SK-N-SH (cell line): Measurements from ENCODE around the gene EID3. TPM values are rescaled to one million over a fixed set of nuclear protein-coding genes. Genes with fewer than 3 reads are reported as not detected.

Source experiments
- CTCF ChIA-PET: fragments of 300-600, 350-600 bp; formaldehyde crosslinking; extraction: SDS; loops from one replicate; lab custom pipeline; 2021; lab: Yijun Ruan, JAX
- POLR2A ChIA-PET: fragments of 350-600 bp; sonication (Branson Sonifier 250); formaldehyde crosslinking; extraction: SDS; loops from one replicate; lab custom pipeline; 2020; ENCODE audit warnings: antibody characterized with exemption, inconsistent platforms; lab: Yijun Ruan, JAX
- DNase-seq: peaks from one replicate; pipeline ENCODE4 v3.0.0; 2012
- H2AFZ ChIP-seq: fragments of 200-600 bp; sonication (generic); 2 replicates; pipeline ENCODE4 v1.8.1; 2016; ENCODE audit warnings: antibody characterized with exemption, mild to moderate bottlenecking, low read depth
- H3F3A ChIP-seq: fragments of 200-600 bp; sonication (generic); replicated peaks from 2 replicates; pipeline ENCODE3; 2016; ENCODE audit warnings: antibody characterized with exemption, mild to moderate bottlenecking; ENCODE audit not compliant: insufficient read depth
- H3K27ac ChIP-seq, 2 experiments: fragments of 200-500 bp in 1 of 2; fragments of 200-600 bp in 1 of 2; sonication (Bioruptor generic) in 1 of 2; sonication (generic), shearing (Covaris generic) in 1 of 2; 2 replicates each; pipeline versions ENCODE4 v1.5.1 to v1.6.1; 2014 to 2016; ENCODE audit warnings: low read depth in 2 of 2, inconsistent platforms in 1 of 2, low read length in 1 of 2, mild to moderate bottlenecking in 1 of 2, mixed read lengths in 1 of 2
- H3K27me3 ChIP-seq: fragments of 200-600 bp; sonication (generic), shearing (Covaris generic); 2 replicates; pipeline ENCODE4 v1.6.1; 2016; ENCODE audit warnings: mixed run types; ENCODE audit not compliant: insufficient read depth
- H3K36me3 ChIP-seq, 2 experiments: fragments of 200-500 bp in 1 of 2; fragments of 200-600 bp in 1 of 2; sonication (Bioruptor generic) in 1 of 2; sonication (generic) in 1 of 2; replicated peaks in 1 of 2; 2 replicates each; pipeline versions ENCODE3 to v1.5.1; 2014 to 2016; ENCODE audit warnings: low read length in 1 of 2, mild to moderate bottlenecking in 1 of 2; ENCODE audit not compliant: insufficient read depth in 2 of 2, control insufficient read depth in 1 of 2
- H3K4me1 ChIP-seq, 2 experiments: fragments of 200-500 bp in 1 of 2; fragments of 200-600 bp in 1 of 2; sonication (Bioruptor generic) in 1 of 2; sonication (generic), shearing (Covaris generic) in 1 of 2; 2 replicates each; pipeline versions ENCODE4 v1.5.1 to v1.6.1; 2014 to 2016; ENCODE audit warnings: low read depth in 1 of 2, low read length in 1 of 2, mixed run types in 1 of 2; ENCODE audit not compliant: insufficient read depth in 2 of 2, control insufficient read depth in 1 of 2
- H3K4me2 ChIP-seq: fragments of 200-600 bp; sonication (generic), shearing (Covaris generic); 2 replicates; pipeline ENCODE4 v1.6.1; 2017; ENCODE audit warnings: mixed run types
- H3K4me3 ChIP-seq, 2 experiments: fragments of 200-500 bp in 1 of 2; fragments of 200-600 bp in 1 of 2; sonication (Bioruptor generic) in 1 of 2; sonication (generic), shearing (Covaris generic) in 1 of 2; 2 replicates each; pipeline versions ENCODE4 v1.5.1 to v1.8.1; 2014 to 2016; ENCODE audit warnings: low read depth in 2 of 2, inconsistent platforms in 1 of 2, low read length in 1 of 2, mild to moderate bottlenecking in 1 of 2, mixed read lengths in 1 of 2, moderate library complexity in 1 of 2
- H3K79me2 ChIP-seq: fragments of 200-600 bp; sonication (generic); 2 replicates; pipeline ENCODE4 v1.8.1; 2017; ENCODE audit warnings: mild to moderate bottlenecking; ENCODE audit not compliant: insufficient read depth
- H3K9ac ChIP-seq: fragments of 200-600 bp; sonication (generic); 2 replicates; pipeline ENCODE4 v1.6.1; 2017; ENCODE audit warnings: mixed run types
- H3K9me2 ChIP-seq: fragments of 200-600 bp; sonication (generic); 2 replicates; pipeline ENCODE4 v1.6.1; 2017; ENCODE audit warnings: mixed run types
- H3K9me3 ChIP-seq: fragments of 200-600 bp; sonication (generic); 2 replicates; pipeline ENCODE4 v1.6.1; 2017; ENCODE audit warnings: mixed run types, mild to moderate bottlenecking, moderate library complexity
- H4K20me1 ChIP-seq: fragments of 200-600 bp; sonication (generic); 2 replicates; pipeline ENCODE4 v1.6.1; 2017; ENCODE audit warnings: mild to moderate bottlenecking, mixed run types; ENCODE audit not compliant: insufficient read depth
- FOSL2 ChIP-seq: IDR thresholded peaks from 2 replicates; pipeline ENCODE4 v1.4.0; 2012; ENCODE audit warnings: low read depth, mild to moderate bottlenecking, moderate library complexity, borderline replicate concordance
- FOXJ3 ChIP-seq: sonication (generic); formaldehyde crosslinking; IDR thresholded peaks from 2 replicates; pipeline ENCODE4 v1.5.1; 2020; ENCODE audit warnings: mild to moderate bottlenecking, missing genetic modification reagents
- FOXM1 ChIP-seq: IDR thresholded peaks from 2 replicates; pipeline ENCODE4 v1.4.0; 2012; ENCODE audit warnings: low read depth, mild to moderate bottlenecking
- MAX ChIP-seq: IDR thresholded peaks from 2 replicates; pipeline ENCODE4 v1.4.0; 2012; ENCODE audit warnings: low read depth
- MXI1 ChIP-seq: IDR thresholded peaks from 2 replicates; pipeline ENCODE4 v1.6.1; 2012; ENCODE audit warnings: mild to moderate bottlenecking, low read depth, low read length, improper control_type of control experiment
- NRF1 ChIP-seq: IDR thresholded peaks from 2 replicates; pipeline ENCODE4 v1.6.1; 2012; ENCODE audit warnings: low read depth, mild to moderate bottlenecking, low read length
- POLR2AphosphoS5 ChIP-seq: IDR thresholded peaks from 2 replicates; pipeline ENCODE4 v1.6.1; 2012; ENCODE audit warnings: low read depth, low read length
- RAD21 ChIP-seq: IDR thresholded peaks from 2 replicates; pipeline ENCODE4 v1.6.1; 2012; ENCODE audit warnings: mild to moderate bottlenecking, low read length
- REST ChIP-seq: IDR thresholded peaks from 2 replicates; pipeline ENCODE4 v1.6.1; 2012; ENCODE audit warnings: mild to moderate bottlenecking, low read depth, low read length, moderate library complexity
- RFX5 ChIP-seq: IDR thresholded peaks from 2 replicates; pipeline ENCODE4 v1.6.1; 2012; ENCODE audit warnings: mild to moderate bottlenecking, improper control_type of control experiment, low read length
- RXRA ChIP-seq: IDR thresholded peaks from 2 replicates; pipeline ENCODE4 v1.4.0; 2012; ENCODE audit warnings: low read depth, mild to moderate bottlenecking, borderline replicate concordance
- SIN3A ChIP-seq: IDR thresholded peaks from 2 replicates; pipeline ENCODE4 v1.6.1; 2012; ENCODE audit warnings: low read depth, mild to moderate bottlenecking, low read length, moderate library complexity, borderline replicate concordance
- SMC3 ChIP-seq: IDR thresholded peaks from 2 replicates; pipeline ENCODE4 v1.6.1; 2012; ENCODE audit warnings: low read depth, low read length, improper control_type of control experiment
- TAF1 ChIP-seq: IDR thresholded peaks from 2 replicates; pipeline ENCODE4 v1.6.1; 2012; ENCODE audit warnings: low read depth, mild to moderate bottlenecking, low read length, moderate library complexity, borderline replicate concordance
- TCF12 ChIP-seq: IDR thresholded peaks from 2 replicates; pipeline ENCODE4 v1.4.0; 2012
- TEAD4 ChIP-seq: IDR thresholded peaks from 2 replicates; pipeline ENCODE4 v1.4.0; 2012; ENCODE audit warnings: mild to moderate bottlenecking, borderline replicate concordance; ENCODE audit not compliant: insufficient read depth
- WGBS: methylation state at CpG from one replicate; pipeline ENCODE4 v1.1.6; 2017; ENCODE audit warnings: low lambda C conversion rate; 5-methylcytosine and 5-hydroxymethylcytosine counted together
- polyA plus RNA-seq, 3 experiments: library from polyadenylated mRNA; depleted of rRNA; stranded (reverse); fragments of >200 nt; gene quantifications; 2 replicates each; pipeline ENCODE4 v1.2.3, GENCODE V29; 2012
- TF ChIP-seq, protein P1 (sequence below): IDR thresholded peaks from 2 replicates; pipeline ENCODE4 v1.4.0; 2012; ENCODE audit warnings: low read depth, borderline replicate concordance
- TF ChIP-seq, protein P2 (sequence below): fragments of 150-350 bp; IDR thresholded peaks from 2 replicates; pipeline ENCODE4 v1.6.1; 2016; ENCODE audit warnings: mild to moderate bottlenecking, low read depth, low read length

The EID3 gene
- polyA plus RNA-seq, 1 of the 3 experiments (the other 2 are of a cell fraction) = 0.92 TPM

GRCh38 chr12:104306376-104306775 lies 2.8 kb downstream of the EID3 start:
- ChIA-PET CTCF (no interaction called here), POLR2A (no interaction called here)
- Histone ChIP-seq H3K9me2 (no peaks in the 10 kb centered on the region), H4K20me1 (peaks cover 87% of the 10 kb centered on the region), H3K36me3 (peaks cover 38 to 63% of the 10 kb centered on the region in 2 experiments), H3K4me1 (peaks cover 2 to 19% of the 10 kb centered on the region in 2 experiments; a peak in 3 of 4 replicates), H3K9me3 (no peaks in the 10 kb centered on the region), H3K4me2 (no peak overlapping the region), H3F3A (peaks cover 5% of the 10 kb centered on the region), H3K4me3 (no peak overlapping the region), H3K9ac (no peak overlapping the region), H3K27me3 (no peaks in the 10 kb centered on the region), H3K79me2 (peaks cover 99% of the 10 kb centered on the region), H3K27ac (no peak overlapping the region), H2AFZ (no peak overlapping the region)
- DNase-seq = no peak
- WGBS = 86% methylated on average over 2 of the region's 2 CpGs
- no peak for TF ChIP-seq RFX5
- TF ChIP-seq TCF12 = no peak
- TF ChIP-seq RAD21 = no peak
- no peak for TF ChIP-seq POLR2AphosphoS5
- no peak for TF ChIP-seq FOXJ3 (CRISPR knock-in tag)
- no peak for TF ChIP-seq RXRA
- no peak for TF ChIP-seq REST
- TF ChIP-seq, protein P1, sequence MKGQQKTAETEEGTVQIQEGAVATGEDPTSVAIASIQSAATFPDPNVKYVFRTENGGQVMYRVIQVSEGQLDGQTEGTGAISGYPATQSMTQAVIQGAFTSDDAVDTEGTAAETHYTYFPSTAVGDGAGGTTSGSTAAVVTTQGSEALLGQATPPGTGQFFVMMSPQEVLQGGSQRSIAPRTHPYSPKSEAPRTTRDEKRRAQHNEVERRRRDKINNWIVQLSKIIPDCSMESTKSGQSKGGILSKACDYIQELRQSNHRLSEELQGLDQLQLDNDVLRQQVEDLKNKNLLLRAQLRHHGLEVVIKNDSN = no peak
- no peak for TF ChIP-seq MAX
- TF ChIP-seq FOXM1 = no peak
- no peak for TF ChIP-seq TEAD4
- no peak for TF ChIP-seq NRF1

GRCh38 chr12:104306943-104307654 lies 3.6 kb downstream of the EID3 start:
- no peak overlapping the region for H3K9ac ChIP-seq
- no peaks in the 10 kb centered on the region for H3K9me3 ChIP-seq
- no peaks in the 10 kb centered on the region for H3K9me2 ChIP-seq
- WGBS = 85% methylated on average over 6 of the region's 6 CpGs
- H3K79me2 ChIP-seq = peaks cover 99% of the 10 kb centered on the region
- ChIA-PET CTCF (interaction anchor here (1.0 to 1.1 kb wide), 2 partner anchors 11 to 52 kb away, joined by 3 read pairs; no protein-coding TSS in a partner anchor), POLR2A (no interaction called here)
- H3K27me3 ChIP-seq = no peaks in the 10 kb centered on the region
- H2AFZ ChIP-seq = no peak overlapping the region
- peaks cover 3% of the 10 kb centered on the region for H3F3A ChIP-seq
- peaks cover 80% of the 10 kb centered on the region for H4K20me1 ChIP-seq
- H3K36me3 ChIP-seq = peaks cover 40 to 66% of the 10 kb centered on the region in 2 experiments
- peaks cover 2 to 19% of the 10 kb centered on the region in 2 experiments; a peak in 3 of 4 replicates for H3K4me1 ChIP-seq
- no peak overlapping the region for H3K4me3 ChIP-seq
- H3K4me2 ChIP-seq = no peak overlapping the region
- no peak overlapping the region for H3K27ac ChIP-seq
- no peak for DNase-seq
- no peak for TF ChIP-seq SMC3
- TF ChIP-seq, protein P2, sequence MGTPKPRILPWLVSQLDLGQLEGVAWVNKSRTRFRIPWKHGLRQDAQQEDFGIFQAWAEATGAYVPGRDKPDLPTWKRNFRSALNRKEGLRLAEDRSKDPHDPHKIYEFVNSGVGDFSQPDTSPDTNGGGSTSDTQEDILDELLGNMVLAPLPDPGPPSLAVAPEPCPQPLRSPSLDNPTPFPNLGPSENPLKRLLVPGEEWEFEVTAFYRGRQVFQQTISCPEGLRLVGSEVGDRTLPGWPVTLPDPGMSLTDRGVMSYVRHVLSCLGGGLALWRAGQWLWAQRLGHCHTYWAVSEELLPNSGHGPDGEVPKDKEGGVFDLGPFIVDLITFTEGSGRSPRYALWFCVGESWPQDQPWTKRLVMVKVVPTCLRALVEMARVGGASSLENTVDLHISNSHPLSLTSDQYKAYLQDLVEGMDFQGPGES = no peak
- TF ChIP-seq MXI1 = no peak
- TF ChIP-seq FOSL2 = no peak
- TF ChIP-seq REST = no peak
- TF ChIP-seq SIN3A = no peak
- TF ChIP-seq TAF1 = no peak
